HepG2 (cell line): ENCODE results near the gene BCAP29. TPM values are rescaled to one million over a fixed set of nuclear protein-coding genes. Genes with fewer than 3 reads are reported as not detected.

Experiments
- ATAC-seq: fragments of 200-7000 bp; cut with Tn5 transposase; 3 replicates; pipeline ENCODE4 v1.9.1; 2020; ENCODE audit warnings: mild to moderate bottlenecking, moderate library complexity
- BruUV-seq: library from RNA; stranded (reverse); fragments of 400-500 nt; replicated peaks from 2 replicates; lab custom pipeline; 2021; lab: Mats Ljungman, UMichigan
- CTCF ChIA-PET: fragments of 300-600 bp; formaldehyde crosslinking; extraction: SDS; loops from one replicate; lab custom pipeline; 2021; ENCODE audit warnings: low total read pairs, inconsistent platforms, low intra/inter-chr PET ratio; lab: Yijun Ruan, JAX
- POLR2A ChIA-PET: fragments of 350-600 bp; sonication (Branson Sonifier 250); formaldehyde crosslinking; loops from one replicate; lab custom pipeline; 2020; ENCODE audit warnings: antibody characterized with exemption, inconsistent platforms; lab: Yijun Ruan, JAX
- DNase-seq: peaks from one replicate; pipeline ENCODE4 v3.0.0-alpha.2; 2015; ENCODE audit warnings: low spot score
- FAIRE-seq: peaks from 3 replicates; lab custom pipeline; 2011; peaks lifted over from hg19 to GRCh38; lab: Jason Lieb, UNC
- H2AFZ ChIP-seq: one replicate; pipeline ENCODE4 v1.6.1; 2011; ENCODE audit warnings: low read length, inconsistent platforms
- H3K27ac ChIP-seq: fragments of 300-600 bp; 3 replicates; pipeline ENCODE4 v1.8.0; 2011; ENCODE audit warnings: mixed run types, mild to moderate bottlenecking, mixed read lengths, low read length, inconsistent platforms; ENCODE audit not compliant: insufficient read depth; ENCODE audit errors: extremely low read length
- H3K27me3 ChIP-seq, 2 experiments: fragments of 200-600 bp in 1 of 2; 2 replicates in 1 of 2; 3 replicates in 1 of 2; pipeline versions ENCODE4 v1.6.0 to v1.8.0; 2011; ENCODE audit warnings: low read length in 2 of 2, mild to moderate bottlenecking in 2 of 2, moderate library complexity in 2 of 2, inconsistent platforms in 1 of 2; ENCODE audit not compliant: insufficient read depth in 2 of 2, control insufficient read depth in 1 of 2
- H3K36me3 ChIP-seq, 2 experiments: fragments of 200-600 bp in 1 of 2; replicated peaks in 1 of 2; 2 replicates in 1 of 2; 3 replicates in 1 of 2; pipeline versions ENCODE4 v1.5.1 to v1.8.0; 2011; ENCODE audit warnings: low read length in 2 of 2, inconsistent platforms in 1 of 2; ENCODE audit not compliant: insufficient read depth in 2 of 2, control insufficient read depth in 1 of 2
- H3K4me1 ChIP-seq: 2 replicates; pipeline ENCODE4 v1.5.1; 2012; ENCODE audit warnings: low read length, inconsistent platforms; ENCODE audit not compliant: insufficient read depth
- H3K4me2 ChIP-seq: 2 replicates; pipeline ENCODE4 v1.6.0; 2011; ENCODE audit warnings: low read depth, low read length, inconsistent platforms
- H3K4me3 ChIP-seq, 3 experiments: fragments of 200-600 bp in 1 of 3; sonication (generic), shearing (Covaris generic) in 1 of 3; replicated peaks in 1 of 3; 2 replicates each; pipeline ENCODE4 v1.5.1; 2011 to 2016; ENCODE audit warnings: low read length in 3 of 3, inconsistent platforms in 2 of 3, low read depth in 2 of 3, mild to moderate bottlenecking in 2 of 3, control low read depth in 1 of 3, mixed read lengths in 1 of 3; ENCODE audit not compliant: insufficient read depth in 1 of 3
- H3K79me2 ChIP-seq: one replicate; pipeline ENCODE4 v1.6.1; 2011; ENCODE audit warnings: low read length, inconsistent platforms; ENCODE audit not compliant: insufficient read depth
- H3K9ac ChIP-seq: 2 replicates; pipeline ENCODE4 v1.6.0; 2011; ENCODE audit warnings: mild to moderate bottlenecking, low read depth, low read length, inconsistent platforms; ENCODE audit not compliant: insufficient read depth
- H3K9me3 ChIP-seq: 2 replicates; pipeline ENCODE4 v1.5.1; 2012; ENCODE audit warnings: mild to moderate bottlenecking, low read length
- H4K20me1 ChIP-seq: 2 replicates; pipeline ENCODE4 v1.6.0; 2011; ENCODE audit warnings: inconsistent platforms, mild to moderate bottlenecking, low read length, moderate library complexity; ENCODE audit not compliant: insufficient read depth
- AFF4 ChIP-seq: sonication (generic); formaldehyde crosslinking; IDR thresholded peaks from 2 replicates; pipeline ENCODE4 v1.4.0; 2020; ENCODE audit warnings: missing genetic modification reagents
- ARID2 ChIP-seq: sonication (generic); formaldehyde crosslinking; IDR thresholded peaks from 2 replicates; pipeline ENCODE4 v1.8.1; 2022; ENCODE audit warnings: mild to moderate bottlenecking, missing genetic modification reagents, borderline replicate concordance
- FOXP1 ChIP-seq, 2 experiments: fragments of 450-650 bp in 1 of 2; IDR thresholded peaks; 2 replicates each; pipeline ENCODE4 v1.6.1; 2017 to 2018; ENCODE audit warnings: antibody characterized with exemption in 1 of 2
- NAIF1 ChIP-seq: sonication (generic); formaldehyde crosslinking; IDR thresholded peaks from 2 replicates; pipeline ENCODE4 v1.5.0; 2020; ENCODE audit warnings: mild to moderate bottlenecking, missing genetic modification reagents, borderline replicate concordance
- NR1H2 ChIP-seq: sonication (generic); formaldehyde crosslinking; IDR thresholded peaks from 2 replicates; pipeline ENCODE4 v1.8.1; 2022; ENCODE audit warnings: low read depth, missing genetic modification reagents, borderline replicate concordance
- PAXIP1 ChIP-seq: sonication (generic); formaldehyde crosslinking; conservative IDR thresholded peaks from 2 replicates; pipeline ENCODE4 v1.4.0; 2020; ENCODE audit warnings: mild to moderate bottlenecking, missing genetic modification reagents, moderate library complexity
- ZBTB34 ChIP-seq: sonication (generic); formaldehyde crosslinking; IDR thresholded peaks from 2 replicates; pipeline ENCODE4 v1.8.0; 2022; ENCODE audit warnings: mild to moderate bottlenecking, missing genetic modification reagents
- ZBTB39 ChIP-seq: sonication (generic); formaldehyde crosslinking; IDR thresholded peaks from 2 replicates; pipeline ENCODE4 v1.5.0; 2020; ENCODE audit warnings: missing genetic modification reagents
- ZNF33A ChIP-seq: sonication (generic); formaldehyde crosslinking; IDR thresholded peaks from 2 replicates; pipeline ENCODE4 v1.5.1; 2020; ENCODE audit warnings: missing genetic modification reagents, mild to moderate bottlenecking, moderate library complexity, borderline replicate concordance
- ZSCAN21 ChIP-seq: sonication (generic); formaldehyde crosslinking; IDR thresholded peaks from 2 replicates; pipeline ENCODE4 v1.8.0; 2022; ENCODE audit warnings: mild to moderate bottlenecking, missing genetic modification reagents, moderate library complexity, borderline replicate concordance
- WGBS: methylation state at CpG from one replicate; pipeline ENCODE4 v1.1.6; 2017; ENCODE audit warnings: low lambda C conversion rate; 5-methylcytosine and 5-hydroxymethylcytosine counted together
- in situ Hi-C: cut with HindIII; loops from 2 replicates; pipeline ENCODE4 v1.10.0; 2017; ENCODE audit warnings: low pct_unique_long_range_greater_than_20kb; ENCODE audit not compliant: extremely low pct_ligation_motif_present
- intact Hi-C: fragments of 100-400 bp; cut with micrococcal nuclease; formaldehyde crosslinking; loops from one replicate; pipeline ENCODE4 v1.10.0; 2022; ENCODE audit not compliant: unreplicated experiment
- polyA plus RNA-seq, 8 experiments: library from polyadenylated mRNA; depleted of rRNA in 3 of 8; stranded (reverse) in 7 of 8; unstranded in 1 of 8; fragments of >200 nt; fragmentation: Illumina TruSeq in 4 of 8; extraction: Trizol in 4 of 8; gene quantifications; 2 replicates each; pipeline versions ENCODE4 v1.2.1 to v1.2.3, GENCODE V29; 2011 to 2016; ENCODE audit warnings: low read depth in 4 of 8, missing spikeins in 1 of 8, mixed read lengths in 1 of 8; ENCODE audit not compliant: insufficient read depth in 1 of 8
- total RNA-seq, 5 experiments: library from RNA; depleted of rRNA; stranded (reverse); fragments of >200 nt; fragmentation: Illumina TruSeq; extraction: Trizol; gene quantifications; 2 replicates each; pipeline ENCODE4 v1.2.3, GENCODE V29; 2016; ENCODE audit warnings: low read depth in 1 of 5

The BCAP29 gene
- total and polyA plus RNA-seq, 2 of the 13 experiments (the other 11 are each of a cell fraction or from before 2014, with no cell fraction given): 15.3 to 35.6 TPM

GRCh38 chr7:107560898-107561516 is 19.0 kb upstream of the BCAP29 start:
- Histone ChIP-seq H3K4me1 (peaks cover 51% of the 10 kb centered on the region), H4K20me1 (0 out of 2 replicates have a peak, but pooled peaks cover 3% of the 10 kb centered on the region), H3K9ac (0 out of 2 replicates have a peak overlapping the region, but pooled peaks have one; percentile 19), H3K79me2 (peaks cover 50% of the 10 kb centered on the region), H3K36me3 (peaks cover 0 to 17% of the 10 kb centered on the region in 2 experiments; a peak in 3 of 5 replicates), H3K27ac (no peak overlapping the region), H3K4me2 (peak overlapping the region; percentile 21; the same call in 1 of the 2 replicates), H3K27me3 (no peaks in the 10 kb centered on the region; a peak in 1 of 5 replicates), H3K9me3 (no peaks in the 10 kb centered on the region), H3K4me3 (no peak overlapping the region), H2AFZ (no peak overlapping the region)
- FAIRE-seq (no peak), DNase-seq (no peak), ATAC-seq (no peak)
- intact Hi-C loops: no loop called here
- ChIA-PET CTCF (no interaction called here), POLR2A (no interaction called here)
- 90% methylated on average over 6 of the region's 6 CpGs for WGBS
- no TSS peak for BruUV-seq
- in situ Hi-C loops: no loop called here
- TF ChIP-seq AFF4 (no peak), PAXIP1 (CRISPR knock-in tag) (no peak), NR1H2 (CRISPR knock-in tag) (no peak), ARID2 (CRISPR knock-in tag) (no peak), NAIF1 (CRISPR knock-in tag) (no peak), ZSCAN21 (no peak), ZBTB34 (CRISPR knock-in tag) (no peak), ZBTB39 (CRISPR knock-in tag) (no peak), ZNF33A (CRISPR knock-in tag) (no peak), FOXP1 (IDR thresholded peaks at IDR 0.05) (no peak), FOXP1 (CRISPR knock-in tag; IDR thresholded peaks at IDR 0.05) (no peak)
